ENCODE data around the gene PRPF6.
"Not testable (repeated sequence)": the region's sequence is repeated elsewhere in the genome, so short reads cannot be mapped to it uniquely, and the experiment has no call there.

Gene PRPF6

DNA sequence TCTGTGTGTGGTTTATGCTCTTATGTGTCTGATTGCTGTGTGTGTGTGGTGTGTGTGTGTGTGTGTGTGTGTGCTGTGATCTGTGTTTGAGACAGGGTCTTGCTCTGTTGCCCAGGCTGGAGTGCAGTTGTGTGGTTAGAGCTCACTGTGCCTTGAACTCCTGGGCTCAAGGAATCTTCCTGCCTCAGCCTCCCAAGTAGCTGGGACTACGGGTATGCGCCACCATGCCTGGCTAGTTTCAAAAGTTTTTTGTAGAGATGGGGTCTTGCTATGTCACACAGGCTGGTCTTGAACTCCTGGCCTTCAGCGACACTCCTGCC is 7.8 kb upstream of the PRPF6 start:
- no peak for DNase-seq (ENCODE audit: low read depth in 2 of 3, low spot score in 2 of 3)

DNA sequence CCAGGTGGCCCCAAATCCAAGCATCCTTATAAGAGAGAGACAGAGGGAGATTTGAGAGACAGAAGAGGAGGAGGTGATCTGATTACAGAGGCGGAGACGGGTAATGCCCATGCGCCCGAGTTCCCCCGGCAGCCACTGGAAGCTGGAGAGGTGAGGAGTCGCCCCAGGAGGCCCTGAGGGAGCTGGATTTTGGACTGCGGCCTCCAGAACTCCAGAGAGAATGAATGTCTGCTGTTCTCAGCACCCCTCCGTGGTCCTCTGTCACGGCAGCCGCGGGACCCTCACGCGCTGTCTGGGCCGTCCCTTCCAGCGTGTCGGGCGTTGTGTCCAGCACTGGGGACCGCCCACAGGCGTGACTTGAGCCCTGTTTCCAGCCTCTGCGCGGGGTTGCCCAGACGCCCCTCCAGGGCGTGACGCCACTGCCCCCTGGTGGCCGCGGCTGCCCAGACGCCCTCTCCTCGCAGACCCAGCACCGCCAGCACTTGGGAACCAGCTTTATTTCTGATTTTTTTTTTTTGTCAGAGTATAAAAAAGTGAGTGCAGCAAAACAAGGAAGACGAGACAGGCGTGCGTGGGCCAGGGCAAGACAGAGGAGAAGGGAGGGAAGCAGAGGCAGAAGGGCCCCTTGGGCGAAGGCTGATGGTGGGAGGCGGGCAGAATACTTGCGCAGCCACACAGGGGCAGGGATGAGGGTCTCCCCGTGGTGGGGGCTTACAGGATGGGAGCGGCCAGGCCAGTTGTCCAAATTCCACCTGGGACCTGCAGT is 7.1 kb upstream of the PRPF6 start:
- DNase-seq (ENCODE audit: low read depth in 2 of 3, low spot score in 2 of 3): peak in 1 of 3 experiments; percentile 71

- DNase-seq (ENCODE audit: low read depth in 2 of 3, low spot score in 2 of 3): no peak
Observed at GRCh38 chr20:63974402-63975200, 6.3 kb upstream of the PRPF6 start.

GRCh38 chr20:63976511-63976910 is 4.4 kb upstream of the PRPF6 start:
- not testable (repeated sequence) for DNase-seq (ENCODE audit: low read depth in 2 of 3, low spot score in 2 of 3)

DNA sequence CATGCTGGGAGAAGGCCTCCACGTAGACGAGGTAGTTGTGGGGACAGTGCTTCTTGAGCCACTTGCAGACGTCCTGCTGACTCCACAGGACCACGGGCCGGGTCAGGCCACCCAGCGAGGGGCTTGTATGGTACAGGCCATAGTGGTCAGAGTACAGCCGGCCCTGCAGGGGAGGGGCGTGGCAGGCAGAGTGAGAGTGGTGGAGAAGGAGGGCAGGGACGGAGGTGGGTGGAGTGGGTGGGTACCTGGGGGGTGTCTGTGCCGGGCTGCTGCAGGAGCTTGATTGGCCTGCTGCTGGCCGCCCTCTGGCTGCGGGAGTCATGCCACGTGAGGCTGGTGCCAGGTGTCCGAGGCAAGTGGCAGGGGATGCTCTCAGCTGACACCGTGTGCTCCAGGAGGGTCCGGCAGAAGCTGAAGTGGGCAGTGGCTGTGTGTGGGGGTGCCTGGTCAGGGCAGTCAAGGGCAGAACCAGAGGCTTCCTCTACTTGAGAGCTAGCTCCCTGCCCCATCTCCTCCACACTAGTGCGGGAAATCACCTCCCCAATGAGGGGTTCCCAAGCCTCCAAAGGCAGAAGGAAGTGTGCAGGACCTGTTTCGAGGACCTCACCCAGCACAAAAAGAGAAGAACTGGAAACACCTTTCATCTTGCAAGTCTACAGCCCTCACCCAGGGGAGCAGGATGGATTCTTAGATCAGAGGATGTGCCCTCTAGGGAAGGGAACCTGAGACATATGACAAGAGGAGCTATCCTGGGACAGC is 3.8 kb upstream of the PRPF6 start:
- DNase-seq (ENCODE audit: low read depth in 2 of 3, low spot score in 2 of 3): no peak

GRCh38 chr20:63977739-63978276 is 3.1 kb upstream of the PRPF6 start:
- DNase-seq (ENCODE audit: low read depth in 2 of 3, low spot score in 2 of 3): peak in 2 of 3 experiments; percentile 51 to 62

- DNase-seq (ENCODE audit: low read depth in 2 of 3, low spot score in 2 of 3): peak in 2 of 3 experiments; percentile 27 to 66
Observed at GRCh38 chr20:63978319-63979228, 2.4 kb upstream of the PRPF6 start.

DNA sequence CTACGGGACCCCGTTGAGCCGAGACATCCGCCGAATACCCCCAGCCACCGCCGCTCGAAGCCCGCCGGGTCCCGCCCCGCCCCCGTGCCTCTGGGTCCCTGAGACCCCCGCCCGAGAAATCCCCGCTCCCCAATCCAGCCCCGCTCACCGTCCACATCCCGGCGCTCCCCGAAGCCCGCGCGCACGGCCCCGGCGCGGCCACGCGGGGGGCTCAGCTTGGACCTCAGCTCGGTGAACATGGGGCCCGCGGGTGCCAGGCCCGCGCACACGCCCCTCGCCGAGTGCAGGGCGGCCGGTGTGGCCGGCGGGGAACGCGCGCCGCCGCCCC is 1.7 kb upstream of the PRPF6 start:
- no peak for DNase-seq (ENCODE audit: low read depth in 2 of 3, low spot score in 2 of 3)

DNA sequence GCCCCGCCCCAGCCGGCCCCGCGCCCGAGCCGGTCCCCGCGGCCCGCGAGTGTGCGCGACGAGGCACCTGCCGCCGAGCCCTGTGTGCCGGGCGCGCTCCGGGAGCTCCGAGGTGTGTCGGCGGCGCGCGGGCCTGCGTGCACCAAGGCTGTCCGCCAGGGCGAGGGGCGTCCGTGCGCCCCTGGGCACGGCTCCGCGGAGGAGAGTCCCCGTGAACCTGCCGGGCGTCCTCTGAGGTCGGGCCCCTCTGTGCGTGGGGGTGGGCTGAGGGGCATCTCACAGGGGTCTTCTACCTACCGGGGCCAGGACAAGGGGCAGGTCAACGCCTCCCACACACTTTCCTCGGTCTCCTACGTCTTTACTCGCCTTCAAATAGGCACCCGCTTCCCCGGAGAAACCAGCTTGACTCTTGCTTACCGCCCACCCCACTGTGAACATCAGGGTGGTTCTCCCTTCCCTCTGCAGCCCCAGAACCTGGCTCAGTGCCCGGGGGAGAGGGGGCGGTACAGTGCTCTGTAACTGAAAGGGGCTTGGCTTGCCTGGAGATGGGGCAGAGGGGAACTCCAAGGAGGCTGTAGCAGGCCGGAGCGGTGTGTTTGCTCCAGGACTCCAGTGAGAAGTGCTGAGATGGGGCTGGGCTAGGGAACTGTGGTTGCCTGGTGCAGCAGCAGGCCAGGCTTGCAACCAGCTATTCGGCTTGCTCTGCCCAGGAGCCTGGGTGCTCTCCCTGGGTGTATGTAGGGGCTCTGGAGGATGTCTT is 1.2 kb upstream of the PRPF6 start, which contains the start of gene SAMD10:
SAMD10 (minus strand) TSS at position 86 of the 760 bp plus-strand sequence. CDS start 175 bp downstream, outside the sequence.
- peak; percentile 72 to 87 (median 79) for DNase-seq (ENCODE audit: low read depth in 2 of 3, low spot score in 2 of 3)

- no peak for DNase-seq (ENCODE audit: low read depth in 2 of 3, low spot score in 2 of 3)
Observed at GRCh38 chr20:63980317-63980805, 571 bp upstream of the PRPF6 start.

DNA sequence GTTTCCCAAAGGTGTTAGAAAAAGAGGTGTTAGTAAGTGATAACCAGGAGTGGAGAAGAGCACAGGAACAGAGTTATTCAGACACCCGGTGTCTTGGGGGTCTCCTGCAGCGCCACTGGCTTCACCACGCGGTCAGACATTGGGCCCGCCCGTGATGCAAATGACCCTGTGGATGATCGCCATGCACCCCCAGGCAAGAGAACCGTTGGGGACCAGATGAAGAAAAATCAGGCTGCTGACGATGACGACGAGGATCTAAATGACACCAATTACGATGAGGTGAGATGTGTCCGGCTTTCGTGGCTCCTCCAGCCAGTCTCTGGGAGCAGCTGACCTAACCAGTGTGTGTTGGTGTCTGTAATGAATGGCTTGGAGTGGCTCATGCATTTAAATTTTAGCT is 2.0 kb downstream of the PRPF6 start:
- no peak for DNase-seq (ENCODE audit: low read depth in 2 of 3, low spot score in 2 of 3)

DNA sequence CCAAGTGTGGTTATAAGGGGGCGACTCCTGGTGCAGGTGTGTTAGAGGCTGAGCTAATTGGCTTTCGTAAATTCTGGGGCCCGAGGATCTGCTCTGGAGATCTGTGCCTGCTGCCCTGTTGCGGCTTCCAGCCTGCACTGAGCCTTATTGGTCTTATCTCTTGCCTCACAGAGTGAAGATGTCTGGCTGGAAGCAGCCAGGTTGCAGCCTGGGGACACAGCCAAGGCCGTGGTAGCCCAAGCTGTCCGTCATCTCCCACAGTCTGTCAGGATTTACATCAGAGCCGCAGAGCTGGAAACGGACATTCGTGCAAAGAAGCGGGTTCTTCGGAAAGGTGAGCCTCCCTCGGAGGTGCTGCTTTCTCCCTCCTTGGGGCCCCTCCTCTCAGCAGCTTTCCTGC is 20.0 kb downstream of the PRPF6 start:
- DNase-seq (ENCODE audit: low read depth in 2 of 3, low spot score in 2 of 3): no peak

DNA sequence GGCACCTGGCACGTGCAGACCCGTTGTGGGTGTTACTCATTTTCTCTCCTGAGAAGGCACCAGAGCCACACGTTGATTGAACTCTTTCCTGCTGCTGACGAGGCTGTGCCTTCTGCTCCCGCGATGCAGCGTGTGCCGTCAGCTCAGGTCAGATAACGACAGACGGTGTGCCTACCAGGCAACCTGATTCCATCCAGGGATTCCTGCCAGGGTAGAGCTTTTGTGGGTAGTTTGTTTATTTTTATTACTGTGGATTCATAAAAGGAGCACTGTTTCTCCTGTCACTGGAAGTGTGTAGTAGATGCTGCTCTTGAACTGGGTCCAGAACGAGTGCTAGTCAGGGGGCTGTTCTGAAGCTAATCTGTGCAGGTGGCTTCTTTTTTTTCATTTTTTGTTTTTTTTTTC is 20.7 kb downstream of the PRPF6 start:
- DNase-seq (ENCODE audit: low read depth in 2 of 3, low spot score in 2 of 3): no peak

DNA sequence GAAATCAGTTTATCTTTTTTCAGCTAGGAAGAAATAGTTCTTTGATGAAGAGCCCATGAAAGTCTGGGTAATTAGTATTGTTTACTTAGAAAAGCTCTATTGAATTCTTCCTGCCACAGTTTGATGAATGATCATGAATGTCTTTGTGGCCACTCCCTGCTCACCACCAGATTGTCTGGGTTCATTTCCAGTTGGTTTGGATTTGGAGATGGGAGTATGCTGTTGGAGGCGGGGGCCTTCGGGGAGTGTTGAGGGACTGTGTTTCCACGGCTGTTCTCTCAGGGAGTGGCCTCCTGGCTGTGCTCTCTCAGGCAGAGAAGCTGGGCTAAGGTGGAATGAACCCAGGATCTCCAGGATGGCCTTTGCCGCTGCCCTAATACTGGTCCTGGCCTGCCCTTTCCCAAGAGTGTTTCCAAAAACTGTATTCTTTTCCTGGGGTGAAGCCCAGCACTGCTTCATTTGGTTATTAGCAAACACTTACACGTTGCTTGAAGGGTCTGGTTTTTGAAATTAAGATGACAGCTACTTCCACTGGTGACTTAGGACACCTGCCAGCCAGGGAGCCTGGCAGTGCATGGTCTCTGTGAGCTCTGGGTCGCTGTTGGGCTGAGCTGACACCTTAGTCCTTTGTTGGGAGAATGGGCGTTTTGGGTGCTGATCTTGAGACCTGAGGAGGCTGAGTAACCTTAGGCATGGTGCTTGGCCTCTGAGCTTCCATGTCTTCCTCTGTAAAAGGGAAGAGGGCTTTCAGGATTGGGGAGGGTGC is 23.2 kb downstream of the PRPF6 start:
- no peak for DNase-seq (ENCODE audit: low read depth in 2 of 3, low spot score in 2 of 3)

- no peak for DNase-seq (ENCODE audit: low read depth in 2 of 3, low spot score in 2 of 3)
Observed at GRCh38 chr20:64005394-64005793, 24.5 kb downstream of the PRPF6 start.

- no peak for DNase-seq (ENCODE audit: low read depth in 2 of 3, low spot score in 2 of 3)
Observed at GRCh38 chr20:64006490-64006889, 25.6 kb downstream of the PRPF6 start.

GRCh38 chr20:64006902-64007301 is 26.0 kb downstream of the PRPF6 start:
- no peak for DNase-seq (ENCODE audit: low read depth in 2 of 3, low spot score in 2 of 3)

GRCh38 chr20:64009811-64010387 is 29.0 kb downstream of the PRPF6 start:
- DNase-seq (ENCODE audit: low read depth in 2 of 3, low spot score in 2 of 3): no peak
